Astrocyte (in vitro differentiated cells and primary cell): ENCODE results near the gene CDH5. TPM values are rescaled to one million over a fixed set of nuclear protein-coding genes. Genes with fewer than 3 reads are reported as not detected.

Source experiments
- DNase-seq: peaks from one replicate; pipeline ENCODE4 v3.0.0-alpha.2; 2010; ENCODE audit warnings: low read depth
- FAIRE-seq: peaks from 2 replicates; lab custom pipeline; 2011; peaks lifted over from hg19 to GRCh38; lab: Jason Lieb, UNC
- H2AFZ ChIP-seq: 2 replicates; pipeline ENCODE4 v1.6.0; 2012; ENCODE audit warnings: low read depth, low read length, inconsistent platforms
- H3K27ac ChIP-seq: 2 replicates; pipeline ENCODE4 v1.5.1; 2011; ENCODE audit warnings: low read depth, low read length, inconsistent platforms
- H3K27me3 ChIP-seq: 2 replicates; pipeline ENCODE4 v1.6.0; 2011; ENCODE audit warnings: low read length, inconsistent platforms; ENCODE audit not compliant: insufficient read depth
- H3K36me3 ChIP-seq: 2 replicates; pipeline ENCODE4 v1.5.1; 2011; ENCODE audit warnings: low read length, inconsistent platforms; ENCODE audit not compliant: insufficient read depth
- H3K4me1 ChIP-seq: 2 replicates; pipeline ENCODE4 v1.5.1; 2011; ENCODE audit warnings: low read length, inconsistent platforms; ENCODE audit not compliant: insufficient read depth
- H3K4me2 ChIP-seq: 2 replicates; pipeline ENCODE4 v1.6.0; 2012; ENCODE audit warnings: low read length, inconsistent platforms
- H3K4me3 ChIP-seq: 2 replicates; pipeline ENCODE4 v1.5.1; 2011; ENCODE audit warnings: low read depth, mild to moderate bottlenecking, low read length, inconsistent platforms; ENCODE audit not compliant: insufficient read depth
- H3K79me2 ChIP-seq: 2 replicates; pipeline ENCODE4 v1.6.0; 2012; ENCODE audit warnings: mild to moderate bottlenecking, low read length, inconsistent platforms; ENCODE audit not compliant: insufficient read depth
- H3K9ac ChIP-seq: 2 replicates; pipeline ENCODE4 v1.6.0; 2012; ENCODE audit warnings: mild to moderate bottlenecking, low read length, inconsistent platforms
- H3K9me3 ChIP-seq: 2 replicates; pipeline ENCODE4 v1.5.1; 2012; ENCODE audit warnings: low read depth, mild to moderate bottlenecking, low read length, inconsistent platforms; ENCODE audit not compliant: insufficient read depth
- H4K20me1 ChIP-seq: 2 replicates; pipeline ENCODE4 v1.6.0; 2012; ENCODE audit warnings: low read length, inconsistent platforms; ENCODE audit not compliant: insufficient read depth
- H3K27ac Mint-ChIP-seq: one replicate; pipeline ENCODE4 v1.8.0; 2021; ENCODE audit warnings: mild to moderate bottlenecking, mixed read lengths; ENCODE audit not compliant: unreplicated experiment
- H3K27me3 Mint-ChIP-seq: one replicate; pipeline ENCODE4 v1.8.0; 2021; ENCODE audit warnings: low read depth, mixed read lengths; ENCODE audit not compliant: unreplicated experiment
- H3K36me3 Mint-ChIP-seq: one replicate; pipeline ENCODE4 v1.8.0; 2021; ENCODE audit warnings: low read depth, mixed read lengths; ENCODE audit not compliant: unreplicated experiment
- H3K4me1 Mint-ChIP-seq: one replicate; pipeline ENCODE4 v1.8.0; 2021; ENCODE audit warnings: low read depth, mixed read lengths; ENCODE audit not compliant: unreplicated experiment
- H3K4me3 Mint-ChIP-seq: one replicate; pipeline ENCODE4 v1.8.0; 2021; ENCODE audit warnings: mild to moderate bottlenecking, moderate library complexity, mixed read lengths; ENCODE audit not compliant: unreplicated experiment
- H3K9me3 Mint-ChIP-seq: one replicate; pipeline ENCODE4 v1.8.0; 2021; ENCODE audit warnings: mild to moderate bottlenecking, mixed read lengths; ENCODE audit not compliant: unreplicated experiment
- EZH2 ChIP-seq: IDR thresholded peaks from 2 replicates; pipeline ENCODE4 v1.6.1; 2012; ENCODE audit warnings: mild to moderate bottlenecking, low read length, inconsistent platforms; ENCODE audit not compliant: insufficient read depth
- total RNA-seq: library from RNA; stranded (reverse); gene quantifications from 2 replicates; pipeline ENCODE4 v1.2.1, GENCODE V29; 2021
- TF ChIP-seq, protein P1 (sequence below): IDR thresholded peaks from 2 replicates; pipeline ENCODE4 v1.5.1; 2011; ENCODE audit warnings: low read depth, mild to moderate bottlenecking, inconsistent platforms, low read length, moderate library complexity; ENCODE audit not compliant: insufficient read depth

Gene CDH5
- total RNA-seq, 1 donor from 2014 or later, result 0.30 TPM

DNA sequence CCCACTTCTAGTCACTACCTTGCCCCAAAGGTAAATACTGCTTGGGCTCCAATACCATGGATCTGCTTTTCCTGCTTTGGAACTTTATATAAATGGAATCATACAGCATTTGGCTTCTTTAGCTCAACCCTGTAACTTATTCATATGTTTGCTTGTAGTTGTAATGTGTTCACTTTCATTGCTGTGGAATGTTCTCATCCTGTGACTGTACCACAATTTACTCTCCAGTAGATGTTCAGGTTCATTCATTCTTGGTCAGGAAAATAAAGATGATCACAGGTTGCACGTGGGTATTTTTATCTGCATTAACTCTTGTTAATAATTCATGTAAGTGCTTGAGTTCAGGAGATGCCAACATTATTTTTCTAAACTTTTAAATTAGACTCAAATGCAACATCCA is 53.9 kb downstream of the CDH5 start:
- Histone ChIP-seq H2AFZ (no peak overlapping the region), H3K27ac (no peak overlapping the region), H3K9me3 (peaks cover 3% of the 10 kb centered on the region), H3K27me3 (peaks cover 17% of the 10 kb centered on the region), H3K4me1 (no peaks in the 10 kb centered on the region), H3K4me2 (no peak overlapping the region), H3K79me2 (no peaks in the 10 kb centered on the region), H3K9ac (no peak overlapping the region), H3K4me3 (no peak overlapping the region), H3K36me3 (no peaks in the 10 kb centered on the region), H4K20me1 (no peaks in the 10 kb centered on the region)
- Mint-ChIP-seq H3K4me1 (peaks cover 4% of the 10 kb centered on the region), H3K36me3 (no peaks in the 10 kb centered on the region), H3K27ac (no peak overlapping the region), H3K9me3 (peaks cover 15% of the 10 kb centered on the region), H3K4me3 (no peak overlapping the region), H3K27me3 (peaks cover 43% of the 10 kb centered on the region)
- DNase-seq (no peak), FAIRE-seq (peak; percentile 63)
- TF ChIP-seq, protein P1, sequence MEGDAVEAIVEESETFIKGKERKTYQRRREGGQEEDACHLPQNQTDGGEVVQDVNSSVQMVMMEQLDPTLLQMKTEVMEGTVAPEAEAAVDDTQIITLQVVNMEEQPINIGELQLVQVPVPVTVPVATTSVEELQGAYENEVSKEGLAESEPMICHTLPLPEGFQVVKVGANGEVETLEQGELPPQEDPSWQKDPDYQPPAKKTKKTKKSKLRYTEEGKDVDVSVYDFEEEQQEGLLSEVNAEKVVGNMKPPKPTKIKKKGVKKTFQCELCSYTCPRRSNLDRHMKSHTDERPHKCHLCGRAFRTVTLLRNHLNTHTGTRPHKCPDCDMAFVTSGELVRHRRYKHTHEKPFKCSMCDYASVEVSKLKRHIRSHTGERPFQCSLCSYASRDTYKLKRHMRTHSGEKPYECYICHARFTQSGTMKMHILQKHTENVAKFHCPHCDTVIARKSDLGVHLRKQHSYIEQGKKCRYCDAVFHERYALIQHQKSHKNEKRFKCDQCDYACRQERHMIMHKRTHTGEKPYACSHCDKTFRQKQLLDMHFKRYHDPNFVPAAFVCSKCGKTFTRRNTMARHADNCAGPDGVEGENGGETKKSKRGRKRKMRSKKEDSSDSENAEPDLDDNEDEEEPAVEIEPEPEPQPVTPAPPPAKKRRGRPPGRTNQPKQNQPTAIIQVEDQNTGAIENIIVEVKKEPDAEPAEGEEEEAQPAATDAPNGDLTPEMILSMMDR, result no peak

DNA sequence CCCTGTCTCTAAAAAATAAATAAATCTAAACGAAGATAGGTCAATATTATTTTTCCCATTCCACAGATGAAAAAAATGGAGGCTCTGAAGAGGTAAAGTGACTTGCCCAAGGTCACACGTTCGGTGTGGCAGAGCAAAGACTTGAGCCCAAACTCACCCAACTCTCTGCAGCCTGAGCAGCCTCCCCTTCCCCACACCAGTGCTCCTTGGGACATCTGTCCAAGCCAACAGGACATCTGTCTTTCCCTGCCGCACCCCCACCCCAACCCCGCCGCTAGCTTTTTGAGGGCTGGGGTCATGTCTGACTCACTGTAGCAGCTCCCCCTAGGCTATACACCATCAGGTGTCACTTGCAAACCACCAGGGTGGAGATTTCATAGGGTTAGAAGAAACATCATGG is 55.4 kb downstream of the CDH5 start:
- Histone ChIP-seq H3K4me2 (no peak overlapping the region), H3K79me2 (no peaks in the 10 kb centered on the region), H3K27ac (no peak overlapping the region), H4K20me1 (no peaks in the 10 kb centered on the region), H3K9me3 (peaks cover 3% of the 10 kb centered on the region), H3K36me3 (no peaks in the 10 kb centered on the region), H3K27me3 (peaks cover 29% of the 10 kb centered on the region), H3K4me1 (no peaks in the 10 kb centered on the region), H3K9ac (no peak overlapping the region), H3K4me3 (no peak overlapping the region), H2AFZ (no peak overlapping the region)
- TF ChIP-seq, protein P1, result no peak
- TF ChIP-seq EZH2, result no peak
- Mint-ChIP-seq H3K4me3 (no peak overlapping the region), H3K9me3 (peaks cover 11% of the 10 kb centered on the region), H3K27me3 (peaks cover 52% of the 10 kb centered on the region), H3K4me1 (peaks cover 2% of the 10 kb centered on the region), H3K36me3 (no peaks in the 10 kb centered on the region), H3K27ac (no peak overlapping the region)
- DNase-seq, result no peak
- FAIRE-seq, result no peak

DNA sequence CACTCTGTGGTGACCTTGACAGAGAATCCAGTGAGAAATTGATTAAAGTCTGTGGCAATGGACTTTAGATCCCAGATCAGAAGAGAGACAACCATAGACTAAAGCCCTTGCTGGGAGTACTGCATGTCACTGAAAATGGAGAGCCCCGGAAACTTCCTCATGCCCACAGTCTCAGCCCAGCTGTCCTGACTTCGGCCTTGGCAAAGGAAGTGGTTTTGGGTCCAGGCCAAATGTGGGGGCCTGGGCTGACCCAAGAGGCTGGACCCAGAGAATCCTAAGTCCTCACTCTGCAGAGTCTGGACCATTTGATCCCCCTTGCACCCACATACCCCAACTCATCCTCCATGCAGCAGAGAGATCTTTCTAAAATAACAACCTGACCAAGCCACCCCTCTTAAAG is 55.9 kb downstream of the CDH5 start:
- no peaks in the 10 kb centered on the region for H4K20me1 ChIP-seq
- H3K4me3 ChIP-seq, result no peak overlapping the region
- H3K4me1 ChIP-seq, result no peaks in the 10 kb centered on the region
- TF ChIP-seq, protein P1, result no peak
- DNase-seq, result no peak
- H3K9me3 ChIP-seq, result no peaks in the 10 kb centered on the region
- H3K27me3 ChIP-seq, result peaks cover 29% of the 10 kb centered on the region
- no peak overlapping the region for H3K27ac ChIP-seq
- Mint-ChIP-seq H3K4me1 (no peaks in the 10 kb centered on the region), H3K36me3 (no peaks in the 10 kb centered on the region), H3K9me3 (peaks cover 6% of the 10 kb centered on the region), H3K4me3 (no peak overlapping the region), H3K27ac (no peak overlapping the region), H3K27me3 (peaks cover 52% of the 10 kb centered on the region)
- H3K36me3 ChIP-seq, result no peaks in the 10 kb centered on the region
- H3K79me2 ChIP-seq, result no peaks in the 10 kb centered on the region
- H3K4me2 ChIP-seq, result no peak overlapping the region
- H2AFZ ChIP-seq, result no peak overlapping the region
- no peak overlapping the region for H3K9ac ChIP-seq
- FAIRE-seq, result no peak
